Esophagus squamous epithelium (tissue), 5 donors: ENCODE measurements around the gene LRRC4C. TPM values are rescaled to one million over a fixed set of nuclear protein-coding genes. Genes with fewer than 3 reads are reported as not detected.

ENCODE experiments used
- DNase-seq: peaks from one replicate; lab custom pipeline; 2025; lab: John Stamatoyannopoulos, UW
- H3K27ac ChIP-seq, 4 donors: fragments of 200-600 bp; sonication (generic); one replicate each; pipeline ENCODE4 v1.5.1; 2016 to 2019; ENCODE audit warnings: mild to moderate bottlenecking in 1 of 4
- H3K27me3 ChIP-seq, 4 donors: fragments of 200-600 bp; sonication (generic); 1 replicate in 3 of 4; 2 replicates in 1 of 4; pipeline versions ENCODE4 v1.5.1 to v1.6.0; 2017 to 2021; ENCODE audit warnings: antibody characterized with exemption in 1 of 4
- H3K36me3 ChIP-seq, 3 donors: fragments of 200-600 bp; sonication (generic); one replicate each; pipeline ENCODE4 v1.5.1; 2016 to 2019
- H3K4me1 ChIP-seq, 3 donors: fragments of 200-600 bp; sonication (generic); one replicate each; pipeline ENCODE4 v1.5.1; 2017 to 2019
- H3K4me3 ChIP-seq, 4 donors: fragments of 200-600 bp; sonication (generic); 1 replicate in 3 of 4; 2 replicates in 1 of 4; pipeline ENCODE4 v1.5.1; 2016 to 2019; ENCODE audit warnings: mild to moderate bottlenecking in 2 of 4, moderate library complexity in 1 of 4
- H3K9me3 ChIP-seq, 3 donors: fragments of 200-600 bp; sonication (generic); one replicate each; pipeline ENCODE4 v1.5.1; 2016 to 2019
- CTCF ChIP-seq, 6 experiments: fragments of 450-650 bp in 4 of 6; fragments of 200-600 bp in 2 of 6; sonication (generic) in 2 of 6; IDR thresholded peaks; one replicate each; pipeline ENCODE4 v1.5.1; 2016 to 2019; ENCODE audit warnings: antibody characterized with exemption in 6 of 6, mild to moderate bottlenecking in 4 of 6, moderate library complexity in 4 of 6
- POLR2A ChIP-seq, 4 donors: fragments of 450-650 bp; IDR thresholded peaks; one replicate each; pipeline ENCODE4 v1.6.1; 2017; ENCODE audit warnings: antibody characterized with exemption in 4 of 4, mild to moderate bottlenecking in 4 of 4, moderate library complexity in 3 of 4
- WGBS, 2 donors: methylation state at CpG; one replicate each; pipeline ENCODE4 v1.1.5; 2018; 5-methylcytosine and 5-hydroxymethylcytosine counted together
- intact Hi-C: fragments of 100-400 bp; cut with DNase I; formaldehyde crosslinking; loops from one replicate; pipeline ENCODE4 v1.15.0; 2022
- total RNA-seq, 4 donors: library from RNA; depleted of rRNA; stranded (reverse); fragments of >200 nt; gene quantifications; one replicate each; pipeline ENCODE4 v1.1.0, GENCODE V29; 2016
- donor health status: DM: yes; HTN: yes; CAD: no.

LRRC4C gene
- total RNA-seq, 4 donors from 2014 or later: 0.09 to 0.38 (median 0.30) TPM; not detected in 1

GRCh38 chr11:40255457-40255856 lies 1204.0 kb downstream of the LRRC4C start:
- no peak overlapping the region for H3K27ac ChIP-seq
- no peaks in the 10 kb centered on the region for H3K9me3 ChIP-seq
- DNase-seq: no peak
- H3K27me3 ChIP-seq: no peaks in the 10 kb centered on the region
- no peaks in the 10 kb centered on the region for H3K36me3 ChIP-seq
- intact Hi-C loops: no loop called here
- H3K4me3 ChIP-seq: no peak overlapping the region
- TF ChIP-seq CTCF (IDR thresholded peaks at IDR 0.05) (no peak), POLR2A (IDR thresholded peaks at IDR 0.05) (no peak)
- 38 to 56% methylated on average over 1 of the region's 1 CpG for WGBS, 2 donors
- no peaks in the 10 kb centered on the region for H3K4me1 ChIP-seq

GRCh38 chr11:40253166-40253565 lies 1206.3 kb downstream of the LRRC4C start:
- intact Hi-C loops: no loop called here
- Histone ChIP-seq H3K9me3 (no peaks in the 10 kb centered on the region), H3K27me3 (no peaks in the 10 kb centered on the region), H3K36me3 (no peaks in the 10 kb centered on the region), H3K4me3 (no peak overlapping the region), H3K4me1 (no peaks in the 10 kb centered on the region), H3K27ac (no peak overlapping the region)
- no peak for DNase-seq
- 37 to 44% methylated on average over 1 of the region's 1 CpG for WGBS, 2 donors
- TF ChIP-seq CTCF (IDR thresholded peaks at IDR 0.05): no peak
- TF ChIP-seq POLR2A (IDR thresholded peaks at IDR 0.05): no peak

GRCh38 chr11:40252236-40252635 lies 1207.2 kb downstream of the LRRC4C start:
- intact Hi-C loops: no loop called here
- Histone ChIP-seq H3K27ac (no peak overlapping the region), H3K36me3 (no peaks in the 10 kb centered on the region), H3K4me1 (no peaks in the 10 kb centered on the region), H3K9me3 (no peaks in the 10 kb centered on the region), H3K4me3 (no peak overlapping the region), H3K27me3 (no peaks in the 10 kb centered on the region)
- no peak for DNase-seq
- WGBS, 2 donors: 58 to 66% methylated on average over 4 of the region's 4 CpGs
- TF ChIP-seq CTCF (IDR thresholded peaks at IDR 0.05): no peak
- no peak for TF ChIP-seq POLR2A (IDR thresholded peaks at IDR 0.05)

- Histone ChIP-seq H3K9me3 (no peaks in the 10 kb centered on the region), H3K36me3 (no peaks in the 10 kb centered on the region), H3K27me3 (no peaks in the 10 kb centered on the region), H3K27ac (no peak overlapping the region), H3K4me1 (no peaks in the 10 kb centered on the region), H3K4me3 (no peak overlapping the region)
- intact Hi-C loops: no loop called here
- TF ChIP-seq POLR2A (IDR thresholded peaks at IDR 0.05) (no peak), CTCF (IDR thresholded peaks at IDR 0.05) (no peak)
- DNase-seq: no peak
- 25 to 35% methylated on average over 2 of the region's 2 CpGs for WGBS, 2 donors
Observed at GRCh38 chr11:40246983-40247382, 1212.5 kb downstream of the LRRC4C start.

- no peaks in the 10 kb centered on the region for H3K4me1 ChIP-seq
- no peak for DNase-seq
- intact Hi-C loops: no loop called here
- no peaks in the 10 kb centered on the region for H3K9me3 ChIP-seq
- no peaks in the 10 kb centered on the region for H3K27me3 ChIP-seq
- no peak overlapping the region for H3K27ac ChIP-seq
- no peak overlapping the region for H3K4me3 ChIP-seq
- H3K36me3 ChIP-seq: no peaks in the 10 kb centered on the region
- TF ChIP-seq CTCF (IDR thresholded peaks at IDR 0.05): no peak
- TF ChIP-seq POLR2A (IDR thresholded peaks at IDR 0.05): no peak
Observed at GRCh38 chr11:40241524-40242051, 1217.9 kb downstream of the LRRC4C start.
